ENCODE measurements around the gene NKAIN2.

DNA sequence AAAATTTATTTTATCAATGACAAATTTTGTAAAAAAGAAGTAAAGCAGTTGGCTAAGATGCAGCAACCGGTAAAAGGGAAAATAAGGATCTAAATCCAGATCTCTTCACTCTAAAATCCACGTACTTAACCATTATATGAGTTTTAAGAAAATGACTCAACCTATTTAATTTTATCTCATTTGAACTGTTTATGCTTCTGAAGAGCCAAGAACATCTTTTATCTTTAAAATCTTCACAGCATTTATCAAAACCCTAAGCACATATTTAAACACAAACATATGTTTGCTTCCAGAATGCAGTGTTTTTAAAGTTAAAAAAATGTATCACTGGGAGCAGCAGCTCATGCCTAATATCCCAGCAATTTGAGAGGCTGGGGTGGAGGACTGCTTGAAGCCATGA lies 339.2 kb downstream of the NKAIN2 start:
- TF ChIP-seq, protein P1, sequence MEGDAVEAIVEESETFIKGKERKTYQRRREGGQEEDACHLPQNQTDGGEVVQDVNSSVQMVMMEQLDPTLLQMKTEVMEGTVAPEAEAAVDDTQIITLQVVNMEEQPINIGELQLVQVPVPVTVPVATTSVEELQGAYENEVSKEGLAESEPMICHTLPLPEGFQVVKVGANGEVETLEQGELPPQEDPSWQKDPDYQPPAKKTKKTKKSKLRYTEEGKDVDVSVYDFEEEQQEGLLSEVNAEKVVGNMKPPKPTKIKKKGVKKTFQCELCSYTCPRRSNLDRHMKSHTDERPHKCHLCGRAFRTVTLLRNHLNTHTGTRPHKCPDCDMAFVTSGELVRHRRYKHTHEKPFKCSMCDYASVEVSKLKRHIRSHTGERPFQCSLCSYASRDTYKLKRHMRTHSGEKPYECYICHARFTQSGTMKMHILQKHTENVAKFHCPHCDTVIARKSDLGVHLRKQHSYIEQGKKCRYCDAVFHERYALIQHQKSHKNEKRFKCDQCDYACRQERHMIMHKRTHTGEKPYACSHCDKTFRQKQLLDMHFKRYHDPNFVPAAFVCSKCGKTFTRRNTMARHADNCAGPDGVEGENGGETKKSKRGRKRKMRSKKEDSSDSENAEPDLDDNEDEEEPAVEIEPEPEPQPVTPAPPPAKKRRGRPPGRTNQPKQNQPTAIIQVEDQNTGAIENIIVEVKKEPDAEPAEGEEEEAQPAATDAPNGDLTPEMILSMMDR (optimal IDR thresholded peaks at IDR 0.05 in 1 of 3, IDR thresholded peaks at IDR 0.05 in 1 of 3, conservative IDR thresholded peaks at IDR 0.05 in 1 of 3; ENCODE audit: extremely low read depth in 1 of 3, insufficient read depth in 2 of 3, low read length in 3 of 3): no peak
- no peak for TF ChIP-seq EZH2 (IDR thresholded peaks at IDR 0.05; ENCODE audit: low read length)
